GM23248 (cell line): ENCODE measurements around the gene FGF14. TPM values are rescaled to one million over a fixed set of nuclear protein-coding genes. Genes with fewer than 3 reads are reported as not detected.

Source experiments
- DNase-seq: peaks from one replicate; pipeline ENCODE4 v3.0.0-alpha.2; 2015
- H2AFZ ChIP-seq: fragments of 200-600 bp; sonication (generic); 2 replicates; pipeline ENCODE4 v1.6.1; 2016; ENCODE audit warnings: antibody characterized with exemption
- H3F3A ChIP-seq: fragments of 200-600 bp; sonication (generic); 2 replicates; pipeline ENCODE4 v1.6.1; 2016; ENCODE audit warnings: mild to moderate bottlenecking, antibody characterized with exemption, mixed run types; ENCODE audit not compliant: insufficient read depth
- H3K27ac ChIP-seq: fragments of 200-600 bp; sonication (generic); 2 replicates; pipeline ENCODE4 v1.5.1; 2016; ENCODE audit warnings: mild to moderate bottlenecking
- H3K27me3 ChIP-seq: fragments of 200-600 bp; sonication (generic); replicated peaks from 2 replicates; pipeline ENCODE4 v1.6.1; 2016; ENCODE audit warnings: mild to moderate bottlenecking; ENCODE audit not compliant: insufficient read depth
- H3K36me3 ChIP-seq: fragments of 200-600 bp; sonication (generic); 2 replicates; pipeline ENCODE4 v1.6.1; 2016; ENCODE audit warnings: low read depth, mild to moderate bottlenecking
- H3K4me1 ChIP-seq: fragments of 200-600 bp; sonication (generic); 2 replicates; pipeline ENCODE4 v1.6.1; 2016; ENCODE audit warnings: mild to moderate bottlenecking; ENCODE audit not compliant: insufficient read depth
- H3K4me2 ChIP-seq: fragments of 200-600 bp; sonication (generic); one replicate; pipeline ENCODE4 v1.6.1; 2016; ENCODE audit warnings: mild to moderate bottlenecking; ENCODE audit not compliant: unreplicated experiment
- H3K4me3 ChIP-seq: fragments of 200-600 bp; sonication (generic); 2 replicates; pipeline ENCODE4 v1.5.1; 2016; ENCODE audit warnings: mild to moderate bottlenecking
- H3K79me2 ChIP-seq: fragments of 200-600 bp; sonication (generic); 2 replicates; pipeline ENCODE4 v1.6.1; 2016; ENCODE audit warnings: mild to moderate bottlenecking; ENCODE audit not compliant: insufficient read depth
- H3K9ac ChIP-seq: fragments of 200-600 bp; sonication (generic); 2 replicates; pipeline ENCODE4 v1.6.1; 2016; ENCODE audit warnings: mild to moderate bottlenecking
- H3K9me2 ChIP-seq: fragments of 200-600 bp; sonication (generic); 2 replicates; pipeline ENCODE4 v1.6.1; 2016; ENCODE audit warnings: mixed run types, mild to moderate bottlenecking, moderate library complexity; ENCODE audit not compliant: insufficient read depth
- H3K9me3 ChIP-seq: fragments of 200-600 bp; sonication (generic); one replicate; pipeline ENCODE4 v1.6.1; 2017; ENCODE audit warnings: low read depth
- H4K20me1 ChIP-seq: fragments of 200-600 bp; sonication (generic); 2 replicates; pipeline ENCODE4 v1.6.0; 2016; ENCODE audit not compliant: insufficient read depth
- EZH2 ChIP-seq: fragments of 200-600 bp; sonication (generic); IDR thresholded peaks from 2 replicates; pipeline ENCODE4 v1.6.1; 2018; ENCODE audit warnings: antibody characterized with exemption, mild to moderate bottlenecking; ENCODE audit not compliant: insufficient read depth, poor library complexity, severe bottlenecking
- EZH2phosphoT487 ChIP-seq: fragments of 200-600 bp; sonication (generic); IDR thresholded peaks from 2 replicates; pipeline ENCODE4 v1.6.1; 2018; ENCODE audit warnings: antibody characterized with exemption, moderate library complexity, mild to moderate bottlenecking, low read depth; ENCODE audit not compliant: insufficient read depth
- WGBS, 2 experiments: methylation state at CpG; one replicate each; pipeline ENCODE4 v1.1.6; 2015 to 2017; ENCODE audit warnings: low lambda C conversion rate in 2 of 2, low coverage in 1 of 2; ENCODE audit errors: missing lambda C conversion rate in 2 of 2; 5-methylcytosine and 5-hydroxymethylcytosine counted together
- in situ Hi-C: fragments of 300-500 bp; cut with MboI; formaldehyde crosslinking; loops from 2 replicates; pipeline ENCODE4 v1.15.0; 2020
- polyA plus RNA-seq: library from polyadenylated mRNA; unstranded; fragments of >200 nt; fragmentation: Nextera tagmentation; extraction: Ambion mirVana; gene quantifications from 2 replicates; pipeline ENCODE4 v1.2.1, GENCODE V29; 2016
- total RNA-seq: library from RNA; depleted of rRNA; stranded (reverse); fragments of >200 nt; shearing (Covaris generic); gene quantifications from 2 replicates; pipeline ENCODE4 v1.2.3, GENCODE V29; 2014

Gene FGF14
- total and polyA plus RNA-seq, 2 experiments from 2014 or later, result 1.9 TPM; not detected in 1

- Histone ChIP-seq H3K4me1 (peaks cover 5% of the 10 kb centered on the region; the same call in 1 of the 2 replicates), H3K27me3 (0 out of 2 replicates have a peak, but pooled peaks cover 5% of the 10 kb centered on the region), H4K20me1 (no peaks in the 10 kb centered on the region), H3K4me3 (no peak overlapping the region), H3K9me3 (no peaks in the 10 kb centered on the region), H3K4me2 (no peak overlapping the region), H3K9me2 (no peaks in the 10 kb centered on the region), H3F3A (no peaks in the 10 kb centered on the region), H3K79me2 (no peaks in the 10 kb centered on the region), H3K9ac (no peak overlapping the region), H3K36me3 (no peaks in the 10 kb centered on the region), H2AFZ (no peak overlapping the region), H3K27ac (no peak overlapping the region)
- WGBS, 2 experiments, result 67 to 70% methylated on average over 7 of the region's 7 CpGs
- peak; percentile 10 for DNase-seq
- no peak for TF ChIP-seq EZH2
- TF ChIP-seq EZH2phosphoT487, result no peak
- in situ Hi-C loops, result no loop called here
Observed at GRCh38 chr13:102392481-102393209, 9.2 kb downstream of the FGF14 start.

GRCh38 chr13:102386461-102386860, 15.4 kb downstream of the FGF14 start:
- TF ChIP-seq EZH2phosphoT487, result no peak
- no peak for TF ChIP-seq EZH2
- Histone ChIP-seq H3K4me3 (no peak overlapping the region), H3K27me3 (peaks cover 5% of the 10 kb centered on the region; the same call in 1 of the 2 replicates), H3K9me2 (no peaks in the 10 kb centered on the region), H3K9me3 (no peaks in the 10 kb centered on the region), H3F3A (no peaks in the 10 kb centered on the region), H3K36me3 (no peaks in the 10 kb centered on the region), H3K27ac (no peak overlapping the region), H3K4me1 (no peaks in the 10 kb centered on the region), H2AFZ (no peak overlapping the region), H3K79me2 (no peaks in the 10 kb centered on the region), H3K9ac (no peak overlapping the region), H3K4me2 (no peak overlapping the region), H4K20me1 (no peaks in the 10 kb centered on the region)
- no peak for DNase-seq
- 31 to 40% methylated on average over 5 of the region's 5 CpGs for WGBS, 2 experiments
- in situ Hi-C loops, result no loop called here

- H3K27me3 ChIP-seq, result no peaks in the 10 kb centered on the region; the same call in 1 of the 2 replicates
- in situ Hi-C loops, result no loop called here
- H3K4me1 ChIP-seq, result no peaks in the 10 kb centered on the region
- H3K9ac ChIP-seq, result no peak overlapping the region
- H3K36me3 ChIP-seq, result no peaks in the 10 kb centered on the region
- H3K4me3 ChIP-seq, result no peak overlapping the region
- no peaks in the 10 kb centered on the region for H3F3A ChIP-seq
- no peak for TF ChIP-seq EZH2phosphoT487
- no peak for TF ChIP-seq EZH2
- H3K9me3 ChIP-seq, result no peaks in the 10 kb centered on the region
- H3K27ac ChIP-seq, result no peak overlapping the region
- H3K4me2 ChIP-seq, result no peak overlapping the region
- H3K9me2 ChIP-seq, result no peaks in the 10 kb centered on the region
- H4K20me1 ChIP-seq, result no peaks in the 10 kb centered on the region
- no peak overlapping the region for H2AFZ ChIP-seq
- H3K79me2 ChIP-seq, result no peaks in the 10 kb centered on the region
- no peak for DNase-seq
- 39 to 48% methylated on average over 1 of the region's 1 CpG for WGBS, 2 experiments
Observed at GRCh38 chr13:102380012-102380411, 21.8 kb downstream of the FGF14 start.

GRCh38 chr13:102376318-102376717, 25.5 kb downstream of the FGF14 start:
- Histone ChIP-seq H3K9me2 (no peaks in the 10 kb centered on the region), H3K79me2 (no peaks in the 10 kb centered on the region), H3K9me3 (no peaks in the 10 kb centered on the region), H2AFZ (no peak overlapping the region), H3K36me3 (no peaks in the 10 kb centered on the region), H3K4me3 (no peak overlapping the region), H4K20me1 (no peaks in the 10 kb centered on the region), H3K4me1 (no peaks in the 10 kb centered on the region), H3K27me3 (no peaks in the 10 kb centered on the region), H3K27ac (no peak overlapping the region), H3F3A (no peaks in the 10 kb centered on the region), H3K4me2 (no peak overlapping the region), H3K9ac (no peak overlapping the region)
- no peak for DNase-seq
- TF ChIP-seq EZH2phosphoT487, result no peak
- TF ChIP-seq EZH2, result no peak
- WGBS, 2 experiments, result 60 to 68% methylated on average over 1 of the region's 1 CpG
- in situ Hi-C loops, result no loop called here
